Uterus (tissue), 4 donors: ENCODE data around the gene MEF2B. TPM values are rescaled to one million over a fixed set of nuclear protein-coding genes. Genes with fewer than 3 reads are reported as not detected.

Experiments used
- DNase-seq, 2 donors: peaks; one replicate each; pipeline ENCODE4 v3.0.0-alpha.2; 2019 to 2020
- H3K27ac ChIP-seq, 2 donors: fragments of 200-600 bp; sonication (generic); 1 replicate in 1 of 2; 2 replicates in 1 of 2; pipeline ENCODE4 v1.5.1; 2016 to 2018
- H3K27me3 ChIP-seq, 2 donors: fragments of 200-600 bp; sonication (generic); one replicate each; pipeline ENCODE4 v1.5.1; 2018 to 2019; ENCODE audit warnings: control low read depth in 1 of 2
- H3K36me3 ChIP-seq, 2 donors: fragments of 200-600 bp; sonication (generic); one replicate each; pipeline ENCODE4 v1.5.1; 2019; ENCODE audit warnings: control low read depth in 1 of 2
- H3K4me1 ChIP-seq, 2 donors: fragments of 200-600 bp; sonication (generic); one replicate each; pipeline ENCODE4 v1.5.1; 2018 to 2019; ENCODE audit warnings: control low read depth in 1 of 2
- H3K4me3 ChIP-seq, 2 donors: fragments of 200-600 bp; sonication (generic); 1 replicate in 1 of 2; 2 replicates in 1 of 2; pipeline ENCODE4 v1.5.1; 2018 to 2019; ENCODE audit warnings: mild to moderate bottlenecking in 1 of 2
- H3K9me3 ChIP-seq, 2 donors: fragments of 200-600 bp; sonication (generic); one replicate each; pipeline ENCODE4 v1.5.1; 2019; ENCODE audit warnings: control low read depth in 1 of 2
- CTCF ChIP-seq, 4 experiments: fragments of 200-600 bp in 2 of 4; fragments of 450-650 bp in 2 of 4; sonication (generic) in 2 of 4; IDR thresholded peaks; one replicate each; pipeline ENCODE4 v1.5.1; 2016 to 2019; ENCODE audit warnings: antibody characterized with exemption in 4 of 4, mild to moderate bottlenecking in 2 of 4, moderate library complexity in 1 of 4
- POLR2A ChIP-seq, 2 donors: fragments of 450-650 bp; IDR thresholded peaks; one replicate each; pipeline ENCODE4 v1.6.1; 2016; ENCODE audit warnings: antibody characterized with exemption in 2 of 2, mild to moderate bottlenecking in 1 of 2, moderate library complexity in 1 of 2
- intact Hi-C: fragments of 100-400 bp; cut with DNase I; formaldehyde crosslinking; loops from one replicate; pipeline ENCODE4 v1.15.1; 2023; ENCODE audit warnings: low total_unique reads
- total RNA-seq, 4 donors: library from RNA; depleted of rRNA in 3 of 4; stranded (reverse); fragments of >200 nt in 3 of 4; gene quantifications; one replicate each; pipeline versions ENCODE4 v1.1.0 to v1.2.4, GENCODE V29; 2014 to 2023
- donor health status: DM: yes; HTN: yes; CAD: no.

MEF2B gene
- total RNA-seq, 4 donors from 2014 or later: 0.55 to 2.0 TPM; not detected in 2

DNA sequence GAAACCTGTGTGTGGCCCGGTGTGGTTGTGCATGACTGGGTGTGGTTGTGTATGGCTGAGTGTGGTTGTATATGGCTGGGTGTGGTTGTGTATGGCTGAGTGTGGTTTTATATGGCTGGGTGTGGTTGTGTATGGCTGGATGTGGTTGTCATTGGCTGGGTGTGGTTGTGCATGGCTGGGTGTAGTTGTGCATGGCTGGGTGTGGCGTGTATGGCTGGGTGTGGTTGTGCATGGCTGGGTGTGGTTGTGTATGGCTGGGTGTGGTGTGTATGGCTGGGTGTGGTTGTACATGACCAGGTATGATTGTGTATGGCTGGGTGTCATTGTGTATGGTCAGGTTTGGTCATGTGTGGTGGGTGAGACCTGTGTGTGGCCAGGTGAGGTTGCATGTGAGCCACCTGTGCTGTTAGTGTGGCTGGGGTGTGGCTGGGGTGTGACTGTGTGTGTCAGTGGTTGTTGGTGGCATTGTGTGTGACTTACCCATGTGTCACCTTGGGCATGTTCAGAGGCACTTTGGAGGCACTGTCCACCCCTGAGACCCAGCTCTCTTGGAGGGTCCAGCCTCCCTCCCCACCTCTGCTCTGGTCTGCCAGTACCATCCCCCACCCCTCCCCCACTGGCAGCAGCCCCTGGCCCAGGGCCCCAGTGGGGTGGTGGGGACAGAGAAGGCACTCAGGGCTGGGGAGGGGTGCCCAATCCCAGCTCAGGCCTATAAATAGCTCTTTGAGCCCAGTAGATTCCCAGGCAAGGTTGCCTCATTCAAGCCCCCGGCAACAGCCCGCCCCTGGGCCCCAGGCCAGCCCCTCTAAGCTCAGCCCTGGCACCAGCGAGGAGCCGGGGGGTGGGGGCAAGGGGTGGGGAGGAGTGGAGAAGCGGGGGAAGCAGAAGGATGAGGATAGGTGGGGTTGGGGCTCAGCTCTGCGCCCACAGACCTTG lies 37.8 kb upstream of the MEF2B start:
- Histone ChIP-seq H3K4me3 (no peak overlapping the region), H3K27ac (no peak overlapping the region), H3K36me3 (no peaks in the 10 kb centered on the region), H3K27me3 (peaks cover 0 to 16% of the 10 kb centered on the region in 2 donors), H3K4me1 (peaks cover 0 to under 1% of the 10 kb centered on the region in 2 donors), H3K9me3 (no peaks in the 10 kb centered on the region)
- TF ChIP-seq CTCF (IDR thresholded peaks at IDR 0.05): no peak
- TF ChIP-seq POLR2A (IDR thresholded peaks at IDR 0.05): no peak
- intact Hi-C loops: no loop called here
- no peak for DNase-seq

GRCh38 chr19:19206938-19207337 lies 36.9 kb upstream of the MEF2B start:
- intact Hi-C loops: no loop called here
- DNase-seq: no peak
- no peaks in the 10 kb centered on the region for H3K36me3 ChIP-seq
- H3K9me3 ChIP-seq: no peaks in the 10 kb centered on the region
- H3K27me3 ChIP-seq: peaks cover 0 to 7% of the 10 kb centered on the region in 2 donors
- no peak for TF ChIP-seq POLR2A (IDR thresholded peaks at IDR 0.05)
- TF ChIP-seq CTCF (IDR thresholded peaks at IDR 0.05): no peak
- H3K4me3 ChIP-seq: no peak overlapping the region
- no peak overlapping the region for H3K27ac ChIP-seq
- H3K4me1 ChIP-seq: peaks cover 0 to 8% of the 10 kb centered on the region in 2 donors

- Histone ChIP-seq H3K27ac (no peak overlapping the region), H3K36me3 (no peaks in the 10 kb centered on the region), H3K4me1 (peaks cover 0 to 8% of the 10 kb centered on the region in 2 donors), H3K9me3 (no peaks in the 10 kb centered on the region), H3K27me3 (no peaks in the 10 kb centered on the region), H3K4me3 (no peak overlapping the region)
- DNase-seq: no peak
- intact Hi-C loops: no loop called here
- TF ChIP-seq POLR2A (IDR thresholded peaks at IDR 0.05) (no peak), CTCF (IDR thresholded peaks at IDR 0.05) (no peak)
Measured at GRCh38 chr19:19205416-19206410, 35.6 kb upstream of the MEF2B start.

- no peak for TF ChIP-seq CTCF (IDR thresholded peaks at IDR 0.05)
- no peak for TF ChIP-seq POLR2A (IDR thresholded peaks at IDR 0.05)
- Histone ChIP-seq H3K9me3 (no peaks in the 10 kb centered on the region), H3K27me3 (no peaks in the 10 kb centered on the region), H3K27ac (no peak overlapping the region), H3K4me1 (peaks cover 0 to 8% of the 10 kb centered on the region in 2 donors), H3K36me3 (no peaks in the 10 kb centered on the region), H3K4me3 (no peak overlapping the region)
- DNase-seq: no peak
- intact Hi-C loops: no loop called here
Measured at GRCh38 chr19:19204181-19204580, 34.1 kb upstream of the MEF2B start.
